GM18858 (cell line): ENCODE measurements around the gene TEX26.

Experiments used
- ATAC-seq: cut with Tn5 transposase; IDR thresholded peaks from one replicate; pipeline ENCODE4 v1.9.1; 2021; ENCODE audit not compliant: unreplicated experiment

Gene TEX26

GRCh38 chr13:30932481-30933353, at the start of gene TEX26:
TEX26 (plus strand) TSS chr13:30932656; CDS start chr13:30932716, 60 bp downstream.
- no peak for ATAC-seq

- no peak for ATAC-seq
These were observed 49.3 kb upstream of the TEX26 start for GRCh38 chr13:30882996-30883766.

GRCh38 chr13:30884543-30884942, 47.9 kb upstream of the TEX26 start:
- no peak for ATAC-seq

GRCh38 chr13:30889196-30889690, 43.2 kb upstream of the TEX26 start:
- no peak for ATAC-seq

GRCh38 chr13:30892966-30893365, 39.5 kb upstream of the TEX26 start:
- no peak for ATAC-seq

- no peak for ATAC-seq
These were observed 36.7 kb upstream of the TEX26 start for GRCh38 chr13:30895773-30896172.

GRCh38 chr13:30898070-30898469, 34.4 kb upstream of the TEX26 start:
- ATAC-seq, result no peak

- ATAC-seq, result no peak
These were observed 33.7 kb upstream of the TEX26 start for GRCh38 chr13:30898678-30899241.

- ATAC-seq, result no peak
These were observed 32.0 kb upstream of the TEX26 start for GRCh38 chr13:30900436-30900835.

- ATAC-seq, result no peak
These were observed 31.3 kb upstream of the TEX26 start for GRCh38 chr13:30900952-30901749.

- no peak for ATAC-seq
These were observed 28.4 kb upstream of the TEX26 start for GRCh38 chr13:30904043-30904442.

- ATAC-seq, result no peak
These were observed 26.5 kb upstream of the TEX26 start, which contains the start of gene MEDAG for GRCh38 chr13:30905932-30906383. MEDAG (plus strand) TSS chr13:30906271; CDS start chr13:30906516, 245 bp downstream.

GRCh38 chr13:30906411-30907051, 25.9 kb upstream of the TEX26 start:
- ATAC-seq, result no peak

- ATAC-seq, result no peak
These were observed 25.2 kb upstream of the TEX26 start for GRCh38 chr13:30907121-30907861.

GRCh38 chr13:30908416-30908980, 24.0 kb upstream of the TEX26 start:
- ATAC-seq, result no peak

- no peak for ATAC-seq
These were observed 21.8 kb upstream of the TEX26 start for GRCh38 chr13:30910676-30911075.

GRCh38 chr13:30915691-30916541, 16.5 kb upstream of the TEX26 start:
- ATAC-seq, result no peak

- ATAC-seq, result no peak
These were observed 15.5 kb upstream of the TEX26 start for GRCh38 chr13:30916991-30917390.
